HepG2 (cell line): Measurements from ENCODE around the gene NEIL3. TPM values are rescaled to one million over a fixed set of nuclear protein-coding genes. Genes with fewer than 3 reads are reported as not detected.

Experiments
- ATAC-seq: fragments of 200-7000 bp; cut with Tn5 transposase; 3 replicates; pipeline ENCODE4 v1.9.1; 2020; ENCODE audit warnings: mild to moderate bottlenecking, moderate library complexity
- BruUV-seq: library from RNA; stranded (reverse); fragments of 400-500 nt; replicated peaks from 2 replicates; lab custom pipeline; 2021; lab: Mats Ljungman, UMichigan
- CTCF ChIA-PET: fragments of 300-600 bp; formaldehyde crosslinking; extraction: SDS; loops from one replicate; lab custom pipeline; 2021; ENCODE audit warnings: low total read pairs, inconsistent platforms, low intra/inter-chr PET ratio; lab: Yijun Ruan, JAX
- POLR2A ChIA-PET: fragments of 350-600 bp; sonication (Branson Sonifier 250); formaldehyde crosslinking; loops from one replicate; lab custom pipeline; 2020; ENCODE audit warnings: antibody characterized with exemption, inconsistent platforms; lab: Yijun Ruan, JAX
- DNase-seq: peaks from one replicate; pipeline ENCODE4 v3.0.0-alpha.2; 2015; ENCODE audit warnings: low spot score
- FAIRE-seq: peaks from 3 replicates; lab custom pipeline; 2011; peaks lifted over from hg19 to GRCh38; lab: Jason Lieb, UNC
- H2AFZ ChIP-seq: one replicate; pipeline ENCODE4 v1.6.1; 2011; ENCODE audit warnings: low read length, inconsistent platforms
- H3K27ac ChIP-seq: fragments of 300-600 bp; 3 replicates; pipeline ENCODE4 v1.8.0; 2011; ENCODE audit warnings: mixed run types, mild to moderate bottlenecking, mixed read lengths, low read length, inconsistent platforms; ENCODE audit not compliant: insufficient read depth; ENCODE audit errors: extremely low read length
- H3K27me3 ChIP-seq, 2 experiments: fragments of 200-600 bp in 1 of 2; 2 replicates in 1 of 2; 3 replicates in 1 of 2; pipeline versions ENCODE4 v1.6.0 to v1.8.0; 2011; ENCODE audit warnings: low read length in 2 of 2, mild to moderate bottlenecking in 2 of 2, moderate library complexity in 2 of 2, inconsistent platforms in 1 of 2; ENCODE audit not compliant: insufficient read depth in 2 of 2, control insufficient read depth in 1 of 2
- H3K36me3 ChIP-seq, 2 experiments: fragments of 200-600 bp in 1 of 2; replicated peaks in 1 of 2; 2 replicates in 1 of 2; 3 replicates in 1 of 2; pipeline versions ENCODE4 v1.5.1 to v1.8.0; 2011; ENCODE audit warnings: low read length in 2 of 2, inconsistent platforms in 1 of 2; ENCODE audit not compliant: insufficient read depth in 2 of 2, control insufficient read depth in 1 of 2
- H3K4me1 ChIP-seq: 2 replicates; pipeline ENCODE4 v1.5.1; 2012; ENCODE audit warnings: low read length, inconsistent platforms; ENCODE audit not compliant: insufficient read depth
- H3K4me2 ChIP-seq: 2 replicates; pipeline ENCODE4 v1.6.0; 2011; ENCODE audit warnings: low read depth, low read length, inconsistent platforms
- H3K4me3 ChIP-seq, 3 experiments: fragments of 200-600 bp in 1 of 3; sonication (generic), shearing (Covaris generic) in 1 of 3; replicated peaks in 1 of 3; 2 replicates each; pipeline ENCODE4 v1.5.1; 2011 to 2016; ENCODE audit warnings: low read length in 3 of 3, inconsistent platforms in 2 of 3, low read depth in 2 of 3, mild to moderate bottlenecking in 2 of 3, control low read depth in 1 of 3, mixed read lengths in 1 of 3; ENCODE audit not compliant: insufficient read depth in 1 of 3
- H3K79me2 ChIP-seq: one replicate; pipeline ENCODE4 v1.6.1; 2011; ENCODE audit warnings: low read length, inconsistent platforms; ENCODE audit not compliant: insufficient read depth
- H3K9ac ChIP-seq: 2 replicates; pipeline ENCODE4 v1.6.0; 2011; ENCODE audit warnings: mild to moderate bottlenecking, low read depth, low read length, inconsistent platforms; ENCODE audit not compliant: insufficient read depth
- H3K9me3 ChIP-seq: 2 replicates; pipeline ENCODE4 v1.5.1; 2012; ENCODE audit warnings: mild to moderate bottlenecking, low read length
- H4K20me1 ChIP-seq: 2 replicates; pipeline ENCODE4 v1.6.0; 2011; ENCODE audit warnings: inconsistent platforms, mild to moderate bottlenecking, low read length, moderate library complexity; ENCODE audit not compliant: insufficient read depth
- GTF3A ChIP-seq: sonication (generic); formaldehyde crosslinking; conservative IDR thresholded peaks from 2 replicates; pipeline ENCODE4 v1.4.0; 2020; ENCODE audit warnings: mild to moderate bottlenecking, missing genetic modification reagents
- HDAC2 ChIP-seq: sonication (generic); formaldehyde crosslinking; IDR thresholded peaks from 2 replicates; pipeline ENCODE4 v1.4.0; 2020; ENCODE audit warnings: missing genetic modification reagents
- JARID2 ChIP-seq: sonication (generic); formaldehyde crosslinking; IDR thresholded peaks from 2 replicates; pipeline ENCODE4 v1.8.1; 2023; ENCODE audit warnings: missing genetic modification reagents, inconsistent platforms; ENCODE audit not compliant: insufficient replicate concordance
- KDM3A ChIP-seq: IDR thresholded peaks from 2 replicates; pipeline ENCODE4 v1.6.1; 2018; ENCODE audit warnings: low read depth, missing compliant biosample characterization
- NFE2 ChIP-seq: sonication (generic); formaldehyde crosslinking; IDR thresholded peaks from 2 replicates; pipeline ENCODE4 v1.4.0; 2020; ENCODE audit warnings: missing genetic modification reagents
- PAWR ChIP-seq: sonication (generic); formaldehyde crosslinking; IDR thresholded peaks from 2 replicates; pipeline ENCODE4 v1.4.0; 2020; ENCODE audit warnings: missing genetic modification reagents, mild to moderate bottlenecking, borderline replicate concordance
- PCBP2 ChIP-seq: fragments of 200-400 bp; formaldehyde crosslinking; optimal IDR thresholded peaks from 2 replicates; pipeline ENCODE3; 2018; ENCODE audit warnings: low read length, low read depth; ENCODE audit not compliant: poor library complexity, severe bottlenecking
- RORA ChIP-seq: sonication (generic); formaldehyde crosslinking; IDR thresholded peaks from 2 replicates; pipeline ENCODE4 v1.5.0; 2020; ENCODE audit warnings: mild to moderate bottlenecking, missing genetic modification reagents, moderate library complexity
- ZNF24 ChIP-seq: fragments of 450-650 bp; IDR thresholded peaks from 2 replicates; pipeline ENCODE4 v1.6.1; 2017; ENCODE audit warnings: antibody characterized with exemption, mild to moderate bottlenecking
- WGBS: methylation state at CpG from one replicate; pipeline ENCODE4 v1.1.6; 2017; ENCODE audit warnings: low lambda C conversion rate; 5-methylcytosine and 5-hydroxymethylcytosine counted together
- in situ Hi-C: cut with HindIII; loops from 2 replicates; pipeline ENCODE4 v1.10.0; 2017; ENCODE audit warnings: low pct_unique_long_range_greater_than_20kb; ENCODE audit not compliant: extremely low pct_ligation_motif_present
- intact Hi-C: fragments of 100-400 bp; cut with micrococcal nuclease; formaldehyde crosslinking; loops from one replicate; pipeline ENCODE4 v1.10.0; 2022; ENCODE audit not compliant: unreplicated experiment
- polyA plus RNA-seq, 8 experiments: library from polyadenylated mRNA; depleted of rRNA in 3 of 8; stranded (reverse) in 7 of 8; unstranded in 1 of 8; fragments of >200 nt; fragmentation: Illumina TruSeq in 4 of 8; extraction: Trizol in 4 of 8; gene quantifications; 2 replicates each; pipeline versions ENCODE4 v1.2.1 to v1.2.3, GENCODE V29; 2011 to 2016; ENCODE audit warnings: low read depth in 4 of 8, missing spikeins in 1 of 8, mixed read lengths in 1 of 8; ENCODE audit not compliant: insufficient read depth in 1 of 8
- total RNA-seq, 5 experiments: library from RNA; depleted of rRNA; stranded (reverse); fragments of >200 nt; fragmentation: Illumina TruSeq; extraction: Trizol; gene quantifications; 2 replicates each; pipeline ENCODE4 v1.2.3, GENCODE V29; 2016; ENCODE audit warnings: low read depth in 1 of 5
- TF ChIP-seq, protein P1 (sequence below): sonication (generic); formaldehyde crosslinking; IDR thresholded peaks from 2 replicates; pipeline ENCODE4 v1.4.0; 2020; ENCODE audit warnings: missing genetic modification reagents
- TF ChIP-seq, protein P2 (sequence below): sonication (generic); formaldehyde crosslinking; IDR thresholded peaks from 2 replicates; pipeline ENCODE4 v1.5.1; 2020; ENCODE audit warnings: missing genetic modification reagents, mild to moderate bottlenecking, borderline replicate concordance

Gene NEIL3
- total and polyA plus RNA-seq, 2 of the 13 experiments (the other 11 are each of a cell fraction or from before 2014, with no cell fraction given), result 3.5 to 8.4 TPM

DNA sequence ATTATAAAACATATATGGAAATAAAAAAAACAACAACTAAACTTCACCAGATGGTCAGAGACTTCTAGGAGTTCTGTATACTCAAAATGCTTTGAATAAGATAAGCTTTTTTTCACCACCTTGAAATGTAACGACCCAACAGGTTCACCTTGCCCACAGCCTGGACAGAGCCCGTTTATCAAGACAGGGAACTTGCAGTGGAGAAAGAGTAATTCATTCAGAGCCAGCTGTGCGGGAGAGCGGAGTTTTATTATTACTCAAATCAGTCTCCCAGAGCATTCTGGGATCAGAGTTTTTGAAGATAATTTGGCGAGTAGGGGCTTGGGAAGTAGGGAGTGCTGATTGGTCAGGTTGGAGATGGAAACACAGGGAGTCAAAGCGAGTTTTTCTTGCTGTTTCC is 94.1 kb downstream of the NEIL3 start:
- Histone ChIP-seq H3K36me3 (no peaks in the 10 kb centered on the region), H3K79me2 (no peaks in the 10 kb centered on the region), H3K9me3 (no peaks in the 10 kb centered on the region), H3K27ac (no peak overlapping the region), H3K27me3 (no peaks in the 10 kb centered on the region), H3K4me3 (no peak overlapping the region), H4K20me1 (no peaks in the 10 kb centered on the region), H3K4me2 (no peak overlapping the region), H3K9ac (no peak overlapping the region), H3K4me1 (no peaks in the 10 kb centered on the region), H2AFZ (no peak overlapping the region)
- in situ Hi-C loops (no loop called here), intact Hi-C loops (no loop called here)
- ChIA-PET CTCF (no interaction called here), POLR2A (no interaction called here)
- FAIRE-seq (no peak), DNase-seq (no peak), ATAC-seq (no peak)
- TF ChIP-seq PAWR (CRISPR knock-in tag) (no peak), GTF3A (no peak), JARID2 (no peak), NFE2 (no peak), RORA (CRISPR knock-in tag) (no peak), PCBP2 (no peak), HDAC2 (CRISPR knock-in tag) (no peak), ZNF24 (no peak), KDM3A (CRISPR knock-in tag) (no peak)
- TF ChIP-seq, protein P1, sequence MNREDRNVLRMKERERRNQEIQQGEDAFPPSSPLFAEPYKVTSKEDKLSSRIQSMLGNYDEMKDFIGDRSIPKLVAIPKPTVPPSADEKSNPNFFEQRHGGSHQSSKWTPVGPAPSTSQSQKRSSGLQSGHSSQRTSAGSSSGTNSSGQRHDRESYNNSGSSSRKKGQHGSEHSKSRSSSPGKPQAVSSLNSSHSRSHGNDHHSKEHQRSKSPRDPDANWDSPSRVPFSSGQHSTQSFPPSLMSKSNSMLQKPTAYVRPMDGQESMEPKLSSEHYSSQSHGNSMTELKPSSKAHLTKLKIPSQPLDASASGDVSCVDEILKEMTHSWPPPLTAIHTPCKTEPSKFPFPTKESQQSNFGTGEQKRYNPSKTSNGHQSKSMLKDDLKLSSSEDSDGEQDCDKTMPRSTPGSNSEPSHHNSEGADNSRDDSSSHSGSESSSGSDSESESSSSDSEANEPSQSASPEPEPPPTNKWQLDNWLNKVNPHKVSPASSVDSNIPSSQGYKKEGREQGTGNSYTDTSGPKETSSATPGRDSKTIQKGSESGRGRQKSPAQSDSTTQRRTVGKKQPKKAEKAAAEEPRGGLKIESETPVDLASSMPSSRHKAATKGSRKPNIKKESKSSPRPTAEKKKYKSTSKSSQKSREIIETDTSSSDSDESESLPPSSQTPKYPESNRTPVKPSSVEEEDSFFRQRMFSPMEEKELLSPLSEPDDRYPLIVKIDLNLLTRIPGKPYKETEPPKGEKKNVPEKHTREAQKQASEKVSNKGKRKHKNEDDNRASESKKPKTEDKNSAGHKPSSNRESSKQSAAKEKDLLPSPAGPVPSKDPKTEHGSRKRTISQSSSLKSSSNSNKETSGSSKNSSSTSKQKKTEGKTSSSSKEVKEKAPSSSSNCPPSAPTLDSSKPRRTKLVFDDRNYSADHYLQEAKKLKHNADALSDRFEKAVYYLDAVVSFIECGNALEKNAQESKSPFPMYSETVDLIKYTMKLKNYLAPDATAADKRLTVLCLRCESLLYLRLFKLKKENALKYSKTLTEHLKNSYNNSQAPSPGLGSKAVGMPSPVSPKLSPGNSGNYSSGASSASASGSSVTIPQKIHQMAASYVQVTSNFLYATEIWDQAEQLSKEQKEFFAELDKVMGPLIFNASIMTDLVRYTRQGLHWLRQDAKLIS (CRISPR knock-in tag), result no peak
- TF ChIP-seq, protein P2, sequence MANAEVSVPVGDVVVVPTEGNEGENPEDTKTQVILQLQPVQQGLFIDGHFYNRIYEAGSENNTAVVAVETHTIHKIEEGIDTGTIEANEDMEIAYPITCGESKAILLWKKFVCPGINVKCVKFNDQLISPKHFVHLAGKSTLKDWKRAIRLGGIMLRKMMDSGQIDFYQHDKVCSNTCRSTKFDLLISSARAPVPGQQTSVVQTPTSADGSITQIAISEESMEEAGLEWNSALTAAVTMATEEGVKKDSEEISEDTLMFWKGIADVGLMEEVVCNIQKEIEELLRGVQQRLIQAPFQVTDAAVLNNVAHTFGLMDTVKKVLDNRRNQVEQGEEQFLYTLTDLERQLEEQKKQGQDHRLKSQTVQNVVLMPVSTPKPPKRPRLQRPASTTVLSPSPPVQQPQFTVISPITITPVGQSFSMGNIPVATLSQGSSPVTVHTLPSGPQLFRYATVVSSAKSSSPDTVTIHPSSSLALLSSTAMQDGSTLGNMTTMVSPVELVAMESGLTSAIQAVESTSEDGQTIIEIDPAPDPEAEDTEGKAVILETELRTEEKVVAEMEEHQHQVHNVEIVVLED, result no peak
- WGBS, result 33% methylated on average over 6 of the region's 6 CpGs
- no TSS peak for BruUV-seq
